ENCODE data around the gene LSM4. TPM values are rescaled to one million over a fixed set of nuclear protein-coding genes. Genes with fewer than 3 reads are reported as not detected.

LSM4 gene
- total and polyA plus RNA-seq, 2 of the 13 experiments (the other 11 are each of a cell fraction or from before 2014, with no cell fraction given) = 65.8 to 166 TPM

GRCh38 chr19:18292810-18293641 is 29.9 kb downstream of the LSM4 start (continued):
- TF ChIP-seq, protein P1, sequence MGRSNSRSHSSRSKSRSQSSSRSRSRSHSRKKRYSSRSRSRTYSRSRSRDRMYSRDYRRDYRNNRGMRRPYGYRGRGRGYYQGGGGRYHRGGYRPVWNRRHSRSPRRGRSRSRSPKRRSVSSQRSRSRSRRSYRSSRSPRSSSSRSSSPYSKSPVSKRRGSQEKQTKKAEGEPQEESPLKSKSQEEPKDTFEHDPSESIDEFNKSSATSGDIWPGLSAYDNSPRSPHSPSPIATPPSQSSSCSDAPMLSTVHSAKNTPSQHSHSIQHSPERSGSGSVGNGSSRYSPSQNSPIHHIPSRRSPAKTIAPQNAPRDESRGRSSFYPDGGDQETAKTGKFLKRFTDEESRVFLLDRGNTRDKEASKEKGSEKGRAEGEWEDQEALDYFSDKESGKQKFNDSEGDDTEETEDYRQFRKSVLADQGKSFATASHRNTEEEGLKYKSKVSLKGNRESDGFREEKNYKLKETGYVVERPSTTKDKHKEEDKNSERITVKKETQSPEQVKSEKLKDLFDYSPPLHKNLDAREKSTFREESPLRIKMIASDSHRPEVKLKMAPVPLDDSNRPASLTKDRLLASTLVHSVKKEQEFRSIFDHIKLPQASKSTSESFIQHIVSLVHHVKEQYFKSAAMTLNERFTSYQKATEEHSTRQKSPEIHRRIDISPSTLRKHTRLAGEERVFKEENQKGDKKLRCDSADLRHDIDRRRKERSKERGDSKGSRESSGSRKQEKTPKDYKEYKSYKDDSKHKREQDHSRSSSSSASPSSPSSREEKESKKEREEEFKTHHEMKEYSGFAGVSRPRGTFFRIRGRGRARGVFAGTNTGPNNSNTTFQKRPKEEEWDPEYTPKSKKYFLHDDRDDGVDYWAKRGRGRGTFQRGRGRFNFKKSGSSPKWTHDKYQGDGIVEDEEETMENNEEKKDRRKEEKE (IDR thresholded peaks at IDR 0.05) = no peak
- TF ChIP-seq ZNF747 (CRISPR knock-in tag; IDR thresholded peaks at IDR 0.05; ENCODE audit: borderline replicate concordance) (no peak), TOE1 (CRISPR knock-in tag; IDR thresholded peaks at IDR 0.05) (no peak), YY1 (IDR thresholded peaks at IDR 0.05; ENCODE audit: insufficient read depth, insufficient replicate concordance, low read depth, low read length) (no peak), ZNF691 (CRISPR knock-in tag; IDR thresholded peaks at IDR 0.05; ENCODE audit: borderline replicate concordance, low read depth) (no peak), NFE2 (CRISPR knock-in tag; IDR thresholded peaks at IDR 0.05) (no peak), ARNTL (CRISPR knock-in tag; IDR thresholded peaks at IDR 0.05) (no peak), TBL1XR1 (IDR thresholded peaks at IDR 0.05; ENCODE audit: borderline replicate concordance, low read length, partially characterized antibody) (no peak), FOXK2 (IDR thresholded peaks at IDR 0.05) (no peak), NR2C2 (CRISPR knock-in tag; IDR thresholded peaks at IDR 0.05; ENCODE audit: borderline replicate concordance) (0 out of 2 replicates have a peak, but pooled peaks have one; percentile 11), MTF1 (CRISPR knock-in tag; IDR thresholded peaks at IDR 0.05) (no peak), ZNF235 (CRISPR knock-in tag; IDR thresholded peaks at IDR 0.05; ENCODE audit: borderline replicate concordance) (no peak), NR1H2 (CRISPR knock-in tag; IDR thresholded peaks at IDR 0.05; ENCODE audit: borderline replicate concordance, low read depth) (no peak), FOXO1 (CRISPR knock-in tag; IDR thresholded peaks at IDR 0.05) (no peak), ELK4 (CRISPR knock-in tag; IDR thresholded peaks at IDR 0.05; ENCODE audit: borderline replicate concordance) (no peak)
- TF ChIP-seq, protein P2, sequence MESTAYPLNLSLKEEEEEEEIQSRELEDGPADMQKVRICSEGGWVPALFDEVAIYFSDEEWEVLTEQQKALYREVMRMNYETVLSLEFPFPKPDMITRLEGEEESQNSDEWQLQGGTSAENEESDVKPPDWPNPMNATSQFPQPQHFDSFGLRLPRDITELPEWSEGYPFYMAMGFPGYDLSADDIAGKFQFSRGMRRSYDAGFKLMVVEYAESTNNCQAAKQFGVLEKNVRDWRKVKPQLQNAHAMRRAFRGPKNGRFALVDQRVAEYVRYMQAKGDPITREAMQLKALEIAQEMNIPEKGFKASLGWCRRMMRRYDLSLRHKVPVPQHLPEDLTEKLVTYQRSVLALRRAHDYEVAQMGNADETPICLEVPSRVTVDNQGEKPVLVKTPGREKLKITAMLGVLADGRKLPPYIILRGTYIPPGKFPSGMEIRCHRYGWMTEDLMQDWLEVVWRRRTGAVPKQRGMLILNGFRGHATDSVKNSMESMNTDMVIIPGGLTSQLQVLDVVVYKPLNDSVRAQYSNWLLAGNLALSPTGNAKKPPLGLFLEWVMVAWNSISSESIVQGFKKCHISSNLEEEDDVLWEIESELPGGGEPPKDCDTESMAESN (CRISPR knock-in tag; conservative IDR thresholded peaks at IDR 0.05) = no peak
- TF ChIP-seq, protein P3, sequence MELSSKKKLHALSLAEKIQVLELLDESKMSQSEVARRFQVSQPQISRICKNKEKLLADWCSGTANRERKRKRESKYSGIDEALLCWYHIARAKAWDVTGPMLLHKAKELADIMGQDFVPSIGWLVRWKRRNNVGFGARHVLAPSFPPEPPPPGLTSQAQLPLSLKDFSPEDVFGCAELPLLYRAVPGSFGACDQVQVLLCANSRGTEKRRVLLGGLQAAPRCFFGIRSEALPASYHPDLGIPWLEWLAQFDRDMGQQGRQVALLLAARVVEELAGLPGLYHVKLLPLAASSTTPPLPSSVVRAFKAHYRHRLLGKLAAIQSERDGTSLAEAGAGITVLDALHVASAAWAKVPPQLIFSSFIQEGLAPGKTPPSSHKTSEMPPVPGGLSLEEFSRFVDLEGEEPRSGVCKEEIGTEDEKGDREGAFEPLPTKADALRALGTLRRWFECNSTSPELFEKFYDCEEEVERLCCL (CRISPR knock-in tag; IDR thresholded peaks at IDR 0.05; ENCODE audit: borderline replicate concordance) = 0 out of 2 replicates have a peak, but pooled peaks have one; percentile 36
- TF ChIP-seq, protein P4, sequence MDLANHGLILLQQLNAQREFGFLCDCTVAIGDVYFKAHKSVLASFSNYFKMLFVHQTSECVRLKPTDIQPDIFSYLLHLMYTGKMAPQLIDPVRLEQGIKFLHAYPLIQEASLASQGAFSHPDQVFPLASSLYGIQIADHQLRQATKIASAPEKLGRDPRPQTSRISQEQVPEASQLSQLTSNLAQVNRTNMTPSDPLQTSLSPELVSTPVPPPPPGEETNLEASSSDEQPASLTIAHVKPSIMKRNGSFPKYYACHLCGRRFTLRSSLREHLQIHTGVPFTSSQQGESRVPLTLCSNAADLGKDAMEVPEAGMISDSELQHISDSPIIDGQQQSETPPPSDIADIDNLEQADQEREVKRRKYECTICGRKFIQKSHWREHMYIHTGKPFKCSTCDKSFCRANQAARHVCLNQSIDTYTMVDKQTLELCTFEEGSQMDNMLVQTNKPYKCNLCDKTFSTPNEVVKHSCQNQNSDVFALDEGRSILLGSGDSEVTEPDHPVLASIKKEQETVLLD (CRISPR knock-in tag; IDR thresholded peaks at IDR 0.05; ENCODE audit: low read depth) = peak; percentile 30; the same call in 1 of the 2 replicates
